GM03348 (cell line): ENCODE results near the gene EIF3M.
"Not testable (repeated sequence)": the region's sequence is repeated elsewhere in the genome, so short reads cannot be mapped to it uniquely, and the experiment has no call there.

Source experiments
- DNase-seq: peaks from one replicate; pipeline ENCODE4 v3.0.0; 2012; ENCODE audit warnings: low spot score

The EIF3M gene

DNA sequence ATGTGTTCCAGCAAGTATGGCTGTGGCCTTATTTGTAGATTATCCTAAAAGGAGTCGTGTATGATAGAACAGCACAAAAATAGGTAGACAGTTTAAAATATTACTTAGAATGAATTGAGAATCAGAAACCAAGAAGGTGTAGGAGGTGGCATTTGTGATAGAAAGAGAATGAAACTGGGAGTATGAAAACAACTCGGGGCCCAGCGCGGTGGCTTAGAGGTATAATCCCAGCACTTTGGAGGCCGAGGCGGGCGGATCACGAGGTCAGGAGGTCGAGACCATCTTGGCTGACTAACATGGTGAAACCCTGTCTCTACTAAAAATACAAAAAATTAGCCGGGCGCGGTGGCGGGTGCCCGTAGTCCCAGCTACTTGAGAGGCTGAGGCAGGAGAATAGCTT is 12.5 kb downstream of the EIF3M start:
- DNase-seq, result not testable (repeated sequence)

- DNase-seq, result no peak
Measured at GRCh38 chr11:32597921-32598320, 14.3 kb downstream of the EIF3M start.

GRCh38 chr11:32602657-32603415 is 19.2 kb downstream of the EIF3M start:
- DNase-seq, result no peak

DNA sequence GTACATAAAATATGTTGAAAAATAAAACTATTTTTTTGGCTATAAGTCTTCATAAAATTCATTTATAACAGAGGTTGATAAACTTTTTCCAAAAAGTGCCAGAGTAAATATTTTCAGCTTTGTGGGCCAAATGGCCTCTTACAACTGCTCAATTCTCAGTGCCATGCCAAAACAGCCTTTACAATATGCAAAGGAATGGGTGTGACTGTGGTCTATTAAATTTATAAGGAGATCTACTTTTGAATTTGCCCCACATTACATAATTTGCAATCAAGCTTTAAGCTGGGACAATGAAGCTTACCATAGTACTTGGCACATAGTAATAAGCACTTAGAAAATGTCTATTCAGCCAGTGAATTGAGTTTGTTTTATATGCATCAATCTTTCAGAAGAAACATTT is 22.6 kb downstream of the EIF3M start:
- no peak for DNase-seq

DNA sequence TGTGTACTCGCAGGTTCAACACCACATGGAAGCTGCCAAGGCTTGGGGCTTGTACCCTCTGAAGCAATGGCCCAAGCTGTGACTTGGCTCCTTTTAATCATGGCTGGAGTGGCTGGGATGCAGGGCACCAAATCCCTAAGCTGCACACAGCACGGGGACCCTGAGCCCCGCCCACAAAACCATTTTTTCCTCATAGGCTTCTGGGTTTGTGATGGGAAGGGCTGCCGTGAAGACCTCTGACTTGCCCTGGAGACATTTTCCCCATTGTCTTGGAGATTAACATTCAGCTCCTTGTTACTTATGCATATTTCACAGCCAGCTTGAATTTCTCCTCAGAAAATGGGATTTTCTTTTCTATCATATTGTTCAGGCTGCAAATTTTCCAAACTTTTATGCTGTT is 25.2 kb downstream of the EIF3M start:
- not testable (repeated sequence) for DNase-seq

- DNase-seq, result peak; percentile 22
Measured at GRCh38 chr11:32610797-32611352, 27.2 kb downstream of the EIF3M start.

- DNase-seq, result no peak
Measured at GRCh38 chr11:32613500-32614151, 30.0 kb downstream of the EIF3M start.

DNA sequence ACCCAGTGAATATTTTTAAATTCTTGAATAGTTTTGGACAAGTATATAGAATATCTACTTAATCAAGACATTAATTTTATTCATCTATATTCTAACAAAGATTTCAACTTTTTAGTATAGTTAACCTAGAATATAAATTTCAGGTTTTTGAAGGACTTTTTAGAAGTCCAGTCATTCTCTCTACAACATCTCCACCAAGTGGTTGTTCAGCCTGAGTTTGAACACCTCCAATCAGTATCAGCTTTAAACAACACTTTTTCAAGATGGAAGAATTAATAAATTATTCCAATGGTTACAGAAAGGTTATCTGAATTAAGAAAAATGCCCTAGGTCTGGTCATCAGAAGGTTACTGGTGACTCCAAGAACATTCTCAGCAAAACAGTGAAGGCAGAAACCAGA is 31.8 kb downstream of the EIF3M start:
- no peak for DNase-seq

- no peak for DNase-seq
Measured at GRCh38 chr11:32616903-32617302, 33.3 kb downstream of the EIF3M start.

DNA sequence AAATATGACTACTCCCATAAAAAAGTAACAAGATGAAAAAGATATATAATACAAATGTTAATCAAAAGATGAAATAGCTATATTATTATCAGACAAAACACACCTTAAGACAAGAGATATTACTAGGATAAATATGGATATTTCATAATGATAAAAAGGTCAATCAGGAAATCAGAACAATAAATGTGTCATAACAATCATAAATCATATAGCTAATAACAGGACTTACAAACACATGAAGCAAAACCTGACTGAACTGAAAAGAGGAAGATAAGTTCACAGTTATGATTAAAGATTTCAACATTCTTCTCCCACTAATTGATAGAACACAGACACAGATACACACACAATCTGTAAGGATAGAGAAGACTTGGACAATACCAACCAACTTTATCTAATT is 47.2 kb downstream of the EIF3M start:
- no peak for DNase-seq

- no peak for DNase-seq
Measured at GRCh38 chr11:32635819-32636218, 52.2 kb downstream of the EIF3M start.

GRCh38 chr11:32641361-32641760 is 57.7 kb downstream of the EIF3M start:
- no peak for DNase-seq

GRCh38 chr11:32643526-32643925 is 59.9 kb downstream of the EIF3M start:
- DNase-seq, result no peak
